ENCODE data around the gene MFSD6L. TPM values are rescaled to one million over a fixed set of nuclear protein-coding genes. Genes with fewer than 3 reads are reported as not detected.

The MFSD6L gene
- total RNA-seq, 1 experiment from 2014 or later, result 2.1 TPM

- TF ChIP-seq CTCF (conservative IDR thresholded peaks at IDR 0.05), result no peak
- H3K79me2 ChIP-seq (ENCODE audit: insufficient read depth, low read length), result no peaks in the 10 kb centered on the region
- no peak overlapping the region for H3K56ac ChIP-seq (ENCODE audit: insufficient read length, low read depth, low read length)
- Mint-ChIP-seq H3K27ac (no peak overlapping the region), H3K9me3 (peaks cover 0 to 1% of the 10 kb centered on the region in 2 experiments; a peak in 1 of 5 replicates), H3K4me1 (peaks cover 10 to 22% of the 10 kb centered on the region in 2 experiments; a peak in 3 of 4 replicates), H3K4me3 (no peak overlapping the region), H3K36me3 (ENCODE audit: insufficient read depth in 1 of 3, low read depth in 3 of 3) (no peaks in the 10 kb centered on the region), H3K27me3 (ENCODE audit: low read depth) (peaks cover 9% of the 10 kb centered on the region)
- WGBS (ENCODE audit: extremely low coverage, insufficient read length, low lambda C conversion rate), result no CpG with 5 or more reads among the region's 12 CpGs
- no peak overlapping the region for H3K14ac ChIP-seq (ENCODE audit: insufficient read depth, low read length)
- H2BK120ac ChIP-seq (ENCODE audit: low read depth, low read length, poor library complexity, severe bottlenecking), result no peak overlapping the region
- no peak overlapping the region for H2BK20ac ChIP-seq (ENCODE audit: low read depth, low read length, poor library complexity, severe bottlenecking)
- no peak overlapping the region for H3K4ac ChIP-seq (ENCODE audit: low read depth, low read length)
- H3K9ac ChIP-seq (ENCODE audit: extremely low read depth, insufficient read length, low read length), result no peak overlapping the region
- no peak overlapping the region for H4K5ac ChIP-seq (ENCODE audit: insufficient read length, low read depth, low read length)
- H3K79me1 ChIP-seq (ENCODE audit: insufficient read depth, low read depth, low read length, poor library complexity, severe bottlenecking), result no peaks in the 10 kb centered on the region
- H2AK5ac ChIP-seq (ENCODE audit: insufficient read length, low read length), result no peak overlapping the region
- no peaks in the 10 kb centered on the region for H3K4me1 ChIP-seq (ENCODE audit: insufficient read depth, low read length)
- no peak overlapping the region for H3K18ac ChIP-seq (ENCODE audit: insufficient read length, low read depth, low read length)
- H3K23ac ChIP-seq (ENCODE audit: insufficient read length, low read depth, low read length), result no peak overlapping the region
- no peak overlapping the region for H2AFZ ChIP-seq (ENCODE audit: low read length)
- no peaks in the 10 kb centered on the region for H3K9me3 ChIP-seq (ENCODE audit: control insufficient read depth, low read depth, low read length)
- H4K8ac ChIP-seq (replicated peaks; ENCODE audit: insufficient read length, low read depth, low read length), result no peak overlapping the region
- no peak overlapping the region for H2BK12ac ChIP-seq (ENCODE audit: insufficient read length, low read depth, low read length)
- no peak overlapping the region for H3K4me2 ChIP-seq (ENCODE audit: insufficient read depth, insufficient read length, low read length)
- H2BK15ac ChIP-seq (ENCODE audit: low read depth, low read length), result no peak overlapping the region
- H4K91ac ChIP-seq (ENCODE audit: insufficient read length, low read depth, low read length), result no peak overlapping the region
- H3K27me3 ChIP-seq (ENCODE audit: insufficient read depth, low read length), result no peaks in the 10 kb centered on the region; the same call in 1 of the 2 replicates
- no peak overlapping the region for H3K27ac ChIP-seq (ENCODE audit: insufficient read length, low read depth, low read length)
- H2BK5ac ChIP-seq (ENCODE audit: insufficient read length, low read length), result no peak overlapping the region
- no peaks in the 10 kb centered on the region for H4K20me1 ChIP-seq (ENCODE audit: control insufficient read depth, insufficient read depth, insufficient read length)
- peaks cover 2% of the 10 kb centered on the region for H3K23me2 ChIP-seq (ENCODE audit: insufficient read length, low read depth, low read length, poor library complexity, severe bottlenecking)
- no peak for DNase-seq
- no peak overlapping the region for H3T11ph ChIP-seq (ENCODE audit: low read length)
These were observed 39.5 kb upstream of the MFSD6L start for GRCh38 chr17:8838551-8839095.
